HPDE6-E6E7 (cell line): ENCODE data around the gene CAMTA2.

Experiments used
- DNase-seq: peaks from one replicate; pipeline ENCODE4 v3.0.0; 2011; ENCODE audit warnings: missing footprints; ENCODE audit errors: extremely low spot score

The CAMTA2 gene

DNA sequence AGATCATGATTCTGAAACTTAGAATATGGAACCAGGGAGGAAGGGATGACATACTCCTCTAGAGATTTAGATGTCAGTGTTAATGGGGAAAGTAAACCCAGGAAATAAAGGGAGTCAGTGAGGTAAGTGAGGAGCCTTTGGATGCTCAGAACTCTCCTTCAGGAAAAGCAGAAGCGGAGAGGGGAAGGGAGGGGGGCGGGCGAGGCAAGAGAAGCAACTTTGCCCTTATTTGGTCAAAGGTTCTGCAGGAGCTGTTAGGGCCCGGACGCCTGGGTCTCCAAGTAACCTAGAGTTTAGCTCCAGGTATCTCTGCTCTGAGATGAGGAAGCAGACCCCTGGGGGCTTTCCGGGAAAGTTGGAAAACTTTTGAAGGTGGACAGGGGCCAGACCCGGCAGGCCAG is 40.5 kb downstream of the CAMTA2 start:
- DNase-seq: no peak

DNA sequence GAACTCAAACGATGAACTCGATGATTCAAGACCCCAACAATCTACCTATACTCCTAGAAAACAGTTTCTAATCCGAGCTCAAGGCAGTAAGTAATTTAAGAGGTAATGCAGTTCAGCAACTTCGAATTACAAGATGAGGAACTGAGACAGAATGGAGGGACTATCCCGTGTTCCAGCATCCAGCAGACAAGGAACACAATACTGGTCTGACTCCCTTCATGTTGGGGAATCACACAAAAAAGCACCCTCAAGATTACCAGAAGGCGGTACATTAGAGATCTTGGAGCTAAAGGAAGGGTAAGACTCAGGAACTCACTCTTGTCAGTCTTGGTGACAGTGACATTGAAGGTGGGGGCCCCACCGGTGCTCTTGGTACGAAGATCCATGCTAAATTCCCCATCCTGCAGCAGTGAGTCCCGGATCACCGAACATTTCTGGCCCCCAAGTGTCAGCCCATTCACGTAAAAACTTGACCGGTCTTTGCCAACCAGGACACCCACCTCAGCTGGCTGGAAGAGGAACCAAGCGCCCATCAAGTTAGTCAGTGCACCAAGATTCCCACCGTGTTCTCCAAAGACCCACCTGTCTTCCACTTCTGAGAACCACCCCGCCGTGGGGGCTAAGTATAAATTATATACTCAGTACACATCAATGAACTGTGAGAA is 41.0 kb downstream of the CAMTA2 start:
- DNase-seq: no peak

DNA sequence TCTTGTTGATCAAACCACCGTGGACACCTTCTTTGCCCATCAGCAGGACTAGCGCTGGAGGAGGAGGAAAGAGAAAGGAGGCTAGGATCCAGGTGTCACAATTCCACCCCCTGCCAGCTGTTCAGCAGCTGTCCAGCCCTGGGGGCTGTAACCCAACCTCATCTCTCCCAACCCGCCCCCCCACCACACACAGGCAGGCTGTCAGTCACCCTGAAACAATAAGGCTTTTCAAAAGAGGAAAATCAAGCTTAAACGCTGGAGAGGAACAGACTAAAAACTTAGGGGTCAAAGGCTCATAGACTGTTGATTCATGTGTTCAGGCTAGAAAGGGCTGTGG is 41.6 kb downstream of the CAMTA2 start:
- DNase-seq: no peak

DNA sequence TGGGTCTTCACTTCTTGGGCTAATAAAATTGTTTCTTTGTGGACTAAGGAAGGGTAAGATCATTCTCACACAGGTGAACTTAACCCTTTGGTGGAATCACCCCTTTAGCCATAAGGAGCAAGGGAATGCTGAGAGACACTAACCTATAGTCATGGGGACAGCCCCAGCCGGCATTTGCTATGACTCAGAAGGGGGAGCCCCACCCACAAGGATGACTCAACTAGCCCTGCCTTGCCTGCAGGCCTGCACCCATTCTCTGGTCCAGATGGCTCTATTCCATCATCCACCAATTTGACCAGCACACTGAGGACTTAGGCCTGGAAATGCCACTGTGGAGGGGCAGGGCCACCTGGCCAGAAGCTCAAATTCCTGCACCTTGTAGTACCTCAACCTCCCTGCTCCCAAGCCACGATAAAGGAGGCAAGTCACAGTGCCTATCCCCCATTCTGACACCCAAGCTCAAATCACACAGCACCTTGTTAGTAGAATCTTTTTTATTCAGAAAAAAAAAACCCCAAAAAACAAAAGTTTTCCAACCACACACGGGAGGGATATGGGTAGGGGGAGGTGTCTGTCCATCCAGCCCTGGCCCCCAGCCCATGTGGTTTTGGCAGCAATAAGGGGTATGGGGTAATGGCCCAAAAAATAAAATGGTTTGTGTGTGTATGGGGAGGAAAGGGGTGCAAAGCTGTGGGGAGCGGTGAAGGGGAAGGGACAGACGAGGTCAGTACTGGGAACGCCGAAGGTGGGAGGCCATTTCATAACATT is 42.1 kb downstream of the CAMTA2 start:
- peak; percentile 90 for DNase-seq

DNA sequence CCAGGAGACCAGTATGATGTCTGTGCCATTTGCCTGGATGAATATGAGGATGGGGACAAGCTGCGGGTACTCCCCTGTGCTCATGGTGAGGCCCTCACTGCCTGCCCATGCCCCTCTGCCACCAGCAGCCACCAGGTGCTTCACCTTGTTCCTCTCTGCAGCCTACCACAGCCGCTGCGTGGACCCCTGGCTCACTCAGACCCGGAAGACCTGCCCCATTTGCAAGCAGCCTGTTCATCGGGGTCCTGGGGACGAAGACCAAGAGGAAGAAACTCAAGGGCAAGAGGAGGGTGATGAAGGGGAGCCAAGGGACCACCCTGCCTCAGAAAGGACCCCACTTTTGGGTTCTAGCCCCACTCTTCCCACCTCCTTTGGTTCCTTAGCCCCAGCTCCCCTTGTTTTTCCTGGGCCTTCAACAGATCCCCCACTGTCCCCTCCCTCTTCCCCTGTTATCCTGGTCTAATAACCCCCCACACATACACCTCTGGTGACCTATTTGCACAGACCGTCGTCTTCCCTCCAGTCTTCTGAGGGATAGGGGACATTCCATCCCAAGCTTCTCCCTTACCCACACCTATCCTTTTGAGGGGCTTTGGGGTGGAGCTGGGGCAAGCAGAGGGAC is 42.8 kb downstream of the CAMTA2 start:
- no peak for DNase-seq

DNA sequence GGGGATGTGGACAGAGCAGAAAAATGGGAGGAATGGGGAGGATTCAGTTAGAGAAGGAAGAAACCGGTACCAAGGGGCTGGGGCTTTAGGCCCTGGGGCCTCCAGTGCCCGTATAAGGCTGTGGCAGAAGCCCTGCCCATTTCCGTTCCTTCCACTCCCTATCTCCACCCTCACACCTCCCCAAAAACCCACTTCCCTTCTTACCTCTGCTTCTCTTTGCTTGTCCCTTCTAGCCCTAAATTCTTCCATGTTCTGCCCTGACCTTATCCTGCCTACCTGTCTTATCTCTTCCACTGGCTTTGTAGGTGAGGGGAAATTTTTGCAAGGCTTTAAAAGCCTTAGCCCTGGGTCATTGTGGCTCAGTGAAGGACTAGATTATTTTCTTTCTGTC is 43.3 kb downstream of the CAMTA2 start:
- no peak for DNase-seq

DNA sequence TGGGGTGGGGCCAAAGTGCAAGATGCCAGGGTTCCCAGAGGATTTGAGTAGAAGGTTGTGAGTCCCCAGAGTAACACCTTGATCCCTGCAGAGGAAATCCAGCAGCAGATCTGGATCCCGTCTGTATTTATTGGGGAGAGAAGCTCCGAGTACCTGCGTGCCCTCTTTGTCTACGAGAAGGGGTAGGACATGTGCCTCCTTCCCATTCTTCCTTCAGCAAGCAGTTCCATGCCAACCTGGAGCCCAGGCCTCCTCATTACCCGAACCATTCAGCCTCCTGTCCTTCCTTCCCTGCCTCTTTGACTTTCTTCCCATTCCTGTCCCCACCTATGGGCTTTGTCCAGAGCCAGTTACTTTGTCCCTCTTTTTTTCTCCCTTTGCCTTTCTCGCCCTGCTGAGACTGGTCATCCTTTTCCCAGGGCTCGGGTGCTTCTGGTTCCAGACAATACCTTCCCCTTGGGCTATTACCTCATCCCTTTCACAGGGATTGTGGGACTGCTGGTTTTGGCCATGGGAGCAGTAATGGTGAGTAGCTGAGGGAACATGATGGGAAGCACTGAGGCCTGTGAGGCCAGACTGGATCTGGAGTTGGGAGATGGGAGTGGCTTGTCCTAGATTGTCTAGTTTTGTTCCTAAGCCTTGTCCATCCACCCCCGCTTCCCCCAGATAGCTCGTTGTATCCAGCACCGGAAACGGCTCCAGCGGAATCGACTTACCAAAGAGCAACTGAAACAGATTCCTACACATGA is 44.5 kb downstream of the CAMTA2 start:
- no peak for DNase-seq

DNA sequence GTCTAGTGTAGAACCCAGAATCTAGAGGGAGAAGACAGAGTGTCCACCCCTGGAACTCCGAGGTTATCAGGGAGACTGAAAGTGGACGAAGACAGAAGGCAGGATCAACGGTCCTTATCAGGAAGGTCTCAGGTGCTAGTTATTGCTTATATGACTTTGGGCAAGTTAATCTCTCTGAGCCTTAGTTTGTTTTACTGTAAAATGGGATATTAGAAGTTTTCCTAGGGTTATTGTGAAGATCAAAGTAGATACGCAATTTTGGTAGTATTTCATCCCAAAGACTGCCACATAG is 46.2 kb downstream of the CAMTA2 start:
- no peak for DNase-seq

DNA sequence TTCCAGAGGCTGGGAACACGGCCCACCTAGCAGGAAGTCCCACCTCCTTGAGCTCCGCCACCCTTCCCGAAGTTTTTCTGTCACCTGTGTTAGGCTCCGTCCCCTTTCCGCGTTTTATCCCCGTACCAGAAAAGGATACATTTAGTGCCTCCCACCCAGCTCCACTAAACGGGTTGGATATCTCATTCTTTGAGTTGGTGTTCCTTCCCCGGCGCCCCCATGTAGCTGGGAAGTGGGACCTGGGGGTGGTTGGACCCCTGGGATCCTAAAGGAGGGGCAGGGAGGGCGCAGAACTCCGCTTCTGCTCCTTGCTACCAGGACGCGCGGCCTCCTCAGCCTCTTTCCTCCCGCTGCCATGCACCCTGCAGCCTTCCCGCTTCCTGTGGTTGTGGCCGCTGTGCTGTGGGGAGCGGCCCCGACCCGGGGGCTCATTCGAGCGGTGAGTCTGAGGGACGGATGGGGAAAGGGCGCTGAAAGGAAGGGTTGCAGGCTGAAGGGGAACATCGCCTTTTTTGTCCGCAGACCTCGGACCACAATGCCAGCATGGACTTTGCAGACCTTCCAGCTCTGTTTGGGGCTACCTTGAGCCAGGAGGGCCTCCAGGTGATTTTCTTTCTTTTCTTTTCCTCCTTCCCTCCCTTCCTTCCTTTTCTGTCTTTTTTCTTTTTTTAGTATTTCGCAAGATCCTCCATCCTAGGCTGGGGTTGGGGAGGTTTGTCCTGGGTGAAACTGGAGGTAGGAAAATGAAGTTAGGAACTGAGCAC is 46.7 kb downstream of the CAMTA2 start:
- DNase-seq: peak; percentile 64

DNA sequence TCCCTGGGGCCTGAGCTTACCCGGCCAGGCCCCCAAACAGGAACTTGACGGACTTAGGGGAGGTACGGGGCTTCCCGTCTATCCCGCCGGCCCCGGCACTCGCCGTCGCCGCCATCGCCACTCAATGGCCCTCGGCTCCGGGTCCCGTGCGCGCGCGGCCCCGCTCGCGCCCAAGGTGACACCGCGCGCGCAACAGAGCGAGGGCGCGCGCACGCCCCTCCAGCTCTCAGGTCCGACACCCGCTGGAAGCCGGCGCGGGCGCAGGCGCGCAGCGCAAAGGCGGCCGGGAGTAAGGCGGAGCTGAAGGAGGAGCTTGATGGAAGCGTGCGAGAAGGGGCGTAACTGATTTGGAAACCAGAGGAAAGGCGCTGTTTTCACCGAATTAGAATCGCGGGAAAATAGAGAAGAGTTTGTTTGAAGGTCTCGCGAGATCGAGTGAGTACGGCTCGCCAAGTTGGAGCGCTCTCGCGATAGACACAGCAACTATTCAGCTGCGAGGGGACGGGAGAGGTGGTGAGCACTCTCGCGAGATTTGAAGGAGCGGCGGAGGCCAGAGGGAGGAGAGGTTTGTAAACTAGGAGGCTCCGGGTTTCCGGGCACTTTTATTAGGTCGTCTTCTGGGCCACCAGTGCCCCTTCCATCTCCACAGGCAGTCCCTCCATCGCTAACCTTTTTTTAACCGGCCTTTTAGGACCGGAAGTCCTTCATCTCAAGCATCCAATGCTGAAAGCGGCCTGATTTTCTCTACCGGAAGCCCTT is 47.5 kb downstream of the CAMTA2 start, which contains the start of the genes RNF167 and SLC25A11:
TSS of gene RNF167 (plus strand) at position 473 of the 759 bp plus-strand sequence. CDS start 642 bp downstream, outside the sequence.
TSS of gene SLC25A11 (minus strand) at position 251 of the 759 bp plus-strand sequence. CDS start at position 115, 136 bp downstream.
- DNase-seq: peak; percentile 96

DNA sequence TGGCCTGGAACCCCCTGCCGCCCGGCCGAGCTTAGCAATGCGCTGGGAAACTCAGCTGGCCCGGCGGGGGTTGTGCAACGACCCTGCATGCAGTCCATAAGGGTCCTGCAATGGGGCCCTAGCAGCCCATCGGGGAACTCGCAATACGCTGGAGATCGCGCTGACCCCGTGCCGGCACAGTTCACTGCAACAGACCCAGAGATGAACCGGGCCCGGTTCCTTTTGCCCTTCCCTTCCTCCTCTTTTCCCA is 48.0 kb downstream of the CAMTA2 start:
- no peak for DNase-seq

DNA sequence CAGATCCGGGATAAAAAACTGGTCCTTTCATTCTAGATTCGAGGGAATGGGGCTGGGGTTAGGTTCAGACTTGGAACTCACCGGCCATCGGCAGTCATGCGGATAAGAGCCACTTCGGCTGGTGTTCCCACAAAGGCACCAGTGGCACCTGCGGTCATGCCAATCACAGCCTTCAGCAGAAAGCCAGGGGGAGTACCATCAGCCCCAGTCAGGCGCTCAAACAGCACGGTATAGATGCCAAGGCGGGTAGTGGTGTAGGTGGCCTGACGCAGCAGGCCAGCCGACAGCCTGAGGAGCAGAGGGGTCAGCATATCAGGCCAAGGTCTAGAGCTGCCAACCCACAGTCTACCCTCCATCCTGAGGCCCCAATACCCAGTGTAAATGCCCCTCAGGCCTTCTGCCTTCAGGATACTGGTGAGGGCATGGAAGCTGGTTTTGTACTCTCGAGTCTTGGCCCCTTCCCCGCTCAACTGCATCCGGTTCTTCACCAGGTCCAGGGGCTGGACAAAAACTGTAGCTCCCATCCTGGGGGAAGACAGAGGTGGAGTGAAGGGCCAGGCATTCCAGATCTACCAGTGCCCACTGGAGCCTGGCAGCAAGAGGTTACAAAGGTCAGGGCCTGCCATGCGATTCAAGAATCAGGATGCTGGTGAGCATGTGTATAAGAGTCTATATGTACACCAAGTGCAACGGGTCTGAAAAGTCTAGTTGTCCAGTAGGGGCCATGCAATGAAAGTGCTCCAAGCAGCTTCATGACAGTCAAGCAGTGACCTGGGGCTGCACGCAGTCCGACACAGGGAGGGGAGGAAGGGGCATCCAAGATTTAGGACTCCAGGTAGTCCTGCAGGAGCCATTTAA is 48.6 kb downstream of the CAMTA2 start:
- DNase-seq: no peak

DNA sequence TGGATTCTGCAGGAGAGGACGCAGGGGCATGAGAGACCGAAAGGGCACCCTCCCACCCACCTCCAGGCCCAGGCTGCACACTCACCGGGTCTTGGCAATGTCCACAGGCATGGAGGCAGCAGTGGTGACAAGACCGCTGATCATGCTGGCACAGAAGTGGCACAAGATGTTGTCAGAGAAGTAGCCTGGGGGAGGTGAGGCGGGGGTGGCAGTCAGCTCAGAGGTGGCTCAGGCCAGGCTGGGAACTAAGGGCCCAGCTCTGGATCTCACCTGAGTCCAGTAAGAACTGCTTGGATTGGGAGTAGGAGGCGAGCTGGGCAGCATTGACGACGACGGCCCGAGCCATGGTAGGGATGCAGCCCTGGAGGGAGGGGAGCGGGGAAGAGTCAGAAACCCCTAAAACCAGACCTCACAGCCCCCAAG is 49.4 kb downstream of the CAMTA2 start:
- DNase-seq: no peak

DNA sequence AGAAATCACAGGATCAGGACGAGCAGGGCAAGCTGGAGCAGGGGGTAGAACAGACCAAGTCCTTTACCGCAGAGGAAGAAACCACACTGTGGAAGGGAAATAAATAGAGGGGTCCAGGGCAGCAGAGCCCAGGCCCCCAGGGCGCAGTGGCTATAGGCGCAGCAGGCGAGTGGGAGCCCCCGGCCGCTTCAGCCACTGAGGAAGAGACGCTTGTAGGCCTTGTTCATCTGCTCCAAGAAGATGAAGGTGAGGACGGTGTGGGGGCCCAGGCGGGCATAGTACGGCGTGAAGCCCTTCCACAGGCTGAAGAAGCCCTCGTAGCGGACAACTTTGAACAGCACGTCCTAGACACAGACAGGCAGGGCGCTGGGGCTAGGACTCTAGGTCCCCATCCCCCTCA is 49.9 kb downstream of the CAMTA2 start:
- no peak for DNase-seq

DNA sequence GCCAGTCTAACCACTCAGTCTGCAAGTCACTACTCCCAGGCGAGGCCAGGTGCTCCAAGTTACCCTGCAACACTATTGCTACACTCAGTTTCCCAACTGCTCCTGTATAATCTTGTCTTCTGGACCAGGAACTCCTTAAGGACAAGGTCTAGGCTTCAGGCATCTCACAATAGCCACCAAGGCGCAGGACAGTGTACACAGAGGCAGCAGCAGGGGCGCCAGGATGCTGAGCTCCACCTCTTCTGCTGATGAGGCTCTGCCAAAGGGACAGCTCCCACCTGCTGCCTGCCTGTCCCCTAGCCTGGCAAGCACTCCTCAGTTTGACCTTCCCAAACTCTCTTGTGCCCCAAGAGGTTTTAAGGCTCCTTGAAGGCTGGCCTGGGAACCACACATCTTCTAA is 51.0 kb downstream of the CAMTA2 start:
- DNase-seq: no peak

DNA sequence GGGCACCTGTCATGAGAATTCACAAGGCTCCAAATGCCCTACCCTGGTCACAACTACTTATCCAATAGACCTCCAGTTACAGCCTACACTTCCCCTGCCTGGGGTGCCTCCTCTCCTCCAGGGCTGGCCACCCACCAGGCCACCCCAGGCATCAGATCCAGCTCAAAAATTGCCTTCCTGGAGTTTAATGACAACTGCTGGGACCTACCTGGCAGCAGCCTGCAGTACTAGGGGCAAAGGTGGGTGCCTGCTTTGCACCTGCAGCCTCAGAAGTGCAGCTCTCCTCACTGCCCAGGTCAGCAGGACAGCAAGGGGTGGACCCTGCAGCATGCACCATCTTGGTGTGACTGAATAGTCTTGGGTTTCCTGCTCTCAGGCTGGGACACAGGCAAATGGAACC is 51.8 kb downstream of the CAMTA2 start:
- DNase-seq: no peak

DNA sequence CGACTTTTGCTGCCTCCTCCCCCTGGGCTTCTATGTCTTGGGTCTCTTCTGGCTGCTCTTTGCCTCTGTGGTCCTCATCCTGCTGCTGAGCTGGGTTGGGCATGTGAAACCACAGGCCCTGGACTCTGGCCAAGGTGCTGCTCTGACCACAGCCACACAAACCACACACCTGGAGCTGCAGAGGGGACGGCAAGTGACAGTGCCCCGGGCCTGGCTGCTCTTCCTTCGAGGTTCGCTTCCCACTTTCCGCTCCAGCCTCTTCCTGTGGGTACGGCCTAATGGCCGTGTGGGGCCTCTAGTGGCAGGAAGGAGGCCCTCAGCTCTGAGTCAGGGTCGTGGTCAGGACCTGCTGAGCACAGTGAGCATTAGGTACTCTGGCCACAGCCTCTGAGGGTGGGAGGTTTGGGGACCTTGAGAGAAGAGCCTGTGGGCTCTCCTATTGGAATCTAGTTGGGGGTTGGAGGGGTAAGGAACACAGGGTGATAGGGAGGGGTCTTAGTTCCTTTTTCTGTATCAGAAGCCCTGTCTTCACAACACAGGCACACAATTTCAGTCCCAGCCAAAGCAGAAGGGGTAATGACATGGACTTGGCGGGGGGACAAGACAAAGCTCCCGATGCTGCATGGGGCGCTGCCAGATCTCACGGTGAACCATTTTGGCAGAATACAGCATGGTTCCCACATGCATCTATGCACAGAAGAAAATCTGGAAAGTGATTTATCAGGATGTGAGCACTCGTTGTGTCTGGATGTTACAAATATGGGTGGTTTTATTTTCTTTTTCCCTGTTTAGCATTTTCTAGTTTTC is 53.1 kb downstream of the CAMTA2 start:
- DNase-seq: no peak

DNA sequence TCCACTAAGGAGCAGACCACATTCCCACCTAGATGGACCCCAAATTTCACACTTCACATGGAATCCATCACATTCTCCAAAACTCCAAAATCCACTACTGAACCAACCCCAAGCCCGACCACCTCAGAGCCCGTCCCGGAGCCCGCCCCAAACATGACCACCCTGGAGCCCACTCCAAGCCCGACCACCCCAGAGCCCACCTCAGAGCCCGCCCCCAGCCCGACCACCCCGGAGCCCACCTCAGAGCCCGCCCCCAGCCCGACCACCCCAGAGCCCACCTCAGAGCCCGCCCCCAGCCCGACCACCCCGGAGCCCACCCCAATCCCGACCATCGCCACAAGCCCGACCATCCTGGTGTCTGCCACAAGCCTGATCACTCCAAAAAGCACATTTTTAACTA is 53.8 kb downstream of the CAMTA2 start:
- no peak for DNase-seq

DNA sequence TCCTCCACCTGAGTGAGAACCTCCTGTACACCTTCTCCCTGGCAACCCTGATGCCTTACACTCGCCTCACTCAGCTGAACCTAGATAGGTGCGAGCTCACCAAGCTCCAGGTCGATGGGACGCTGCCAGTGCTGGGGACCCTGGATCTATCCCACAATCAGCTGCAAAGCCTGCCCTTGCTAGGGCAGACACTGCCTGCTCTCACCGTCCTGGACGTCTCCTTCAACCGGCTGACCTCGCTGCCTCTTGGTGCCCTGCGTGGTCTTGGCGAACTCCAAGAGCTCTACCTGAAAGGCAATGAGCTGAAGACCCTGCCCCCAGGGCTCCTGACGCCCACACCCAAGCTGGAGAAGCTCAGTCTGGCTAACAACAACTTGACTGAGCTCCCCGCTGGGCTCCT is 54.7 kb downstream of the CAMTA2 start:
- DNase-seq: no peak
